HEK293 (cell line): ENCODE measurements around the gene POLH.

ENCODE experiments used
- CTCF ChIA-PET: fragments of 350-600 bp; formaldehyde crosslinking; extraction: SDS; loops from one replicate; lab custom pipeline; 2021; ENCODE audit warnings: antibody characterized with exemption; lab: Yijun Ruan, JAX
- POLR2A ChIA-PET: fragments of 300-600 bp; formaldehyde crosslinking; extraction: SDS; loops from one replicate; lab custom pipeline; 2020; ENCODE audit warnings: antibody characterized with exemption, inconsistent platforms; lab: Yijun Ruan, JAX
- H3K27ac ChIP-seq: fragments of 200-500 bp; sonication (Bioruptor generic); 2 replicates; pipeline ENCODE4 v1.5.1; 2014; ENCODE audit warnings: low read depth, low read length, control low read depth, inconsistent platforms; ENCODE audit errors: extremely low read depth
- H3K36me3 ChIP-seq, 2 experiments: fragments of 200-500 bp in 1 of 2; sonication (Bioruptor generic) in 1 of 2; 1 replicate in 1 of 2; 2 replicates in 1 of 2; pipeline ENCODE4 v1.5.1; 2014 to 2017; ENCODE audit warnings: inconsistent platforms in 2 of 2, low read length in 2 of 2; ENCODE audit not compliant: control insufficient read depth in 2 of 2, insufficient read depth in 1 of 2
- H3K4me1 ChIP-seq: fragments of 200-500 bp; sonication (Bioruptor generic); 2 replicates; pipeline ENCODE4 v1.5.1; 2014; ENCODE audit warnings: mild to moderate bottlenecking, low read length, inconsistent platforms; ENCODE audit not compliant: control insufficient read depth, insufficient read depth
- H3K4me3 ChIP-seq: 2 replicates; pipeline ENCODE4 v1.5.1; 2011; ENCODE audit warnings: low read depth, mild to moderate bottlenecking, control low read depth, low read length, moderate library complexity
- H3K9me3 ChIP-seq: fragments of 200-500 bp; sonication (Bioruptor generic); 2 replicates; pipeline ENCODE4 v1.5.1; 2014; ENCODE audit warnings: low read depth, low read length, inconsistent platforms; ENCODE audit not compliant: control insufficient read depth, insufficient read depth
- FEZF1 ChIP-seq: fragments of 450-650 bp; formaldehyde crosslinking; IDR thresholded peaks from 2 replicates; pipeline ENCODE4 v1.5.1; 2016; ENCODE audit warnings: missing biosample characterization, missing genetic modification characterization
- GFI1B ChIP-seq: fragments of 450-650 bp; formaldehyde crosslinking; IDR thresholded peaks from 2 replicates; pipeline ENCODE4 v1.5.1; 2016; ENCODE audit warnings: missing biosample characterization, missing genetic modification characterization
- GLIS1 ChIP-seq: fragments of 450-650 bp; formaldehyde crosslinking; IDR thresholded peaks from 2 replicates; pipeline ENCODE4 v1.5.1; 2016; ENCODE audit warnings: missing biosample characterization, missing genetic modification characterization
- SCRT2 ChIP-seq: fragments of 450-650 bp; formaldehyde crosslinking; IDR thresholded peaks from 2 replicates; pipeline ENCODE4 v1.5.1; 2016; ENCODE audit warnings: missing biosample characterization, missing genetic modification characterization
- SP2 ChIP-seq: fragments of 450-650 bp; formaldehyde crosslinking; IDR thresholded peaks from 2 replicates; pipeline ENCODE4 v1.5.1; 2016; ENCODE audit warnings: missing biosample characterization, missing genetic modification characterization
- SP7 ChIP-seq: fragments of 450-650 bp; formaldehyde crosslinking; IDR thresholded peaks from 2 replicates; pipeline ENCODE4 v1.5.1; 2016; ENCODE audit warnings: missing biosample characterization, missing genetic modification characterization
- WT1 ChIP-seq: fragments of 450-650 bp; formaldehyde crosslinking; IDR thresholded peaks from 2 replicates; pipeline ENCODE4 v1.5.1; 2016; ENCODE audit warnings: missing biosample characterization, missing genetic modification characterization
- YY2 ChIP-seq: fragments of 450-650 bp; formaldehyde crosslinking; IDR thresholded peaks from 2 replicates; pipeline ENCODE4 v1.5.1; 2016; ENCODE audit warnings: missing biosample characterization, missing genetic modification characterization
- ZBTB17 ChIP-seq: fragments of 450-650 bp; formaldehyde crosslinking; IDR thresholded peaks from 2 replicates; pipeline ENCODE4 v1.5.1; 2016; ENCODE audit warnings: missing biosample characterization, missing genetic modification characterization
- ZBTB20 ChIP-seq: fragments of 450-650 bp; formaldehyde crosslinking; IDR thresholded peaks from 2 replicates; pipeline ENCODE4 v1.5.1; 2016; ENCODE audit warnings: missing biosample characterization, missing genetic modification characterization
- ZEB2 ChIP-seq: fragments of 450-650 bp; formaldehyde crosslinking; IDR thresholded peaks from 2 replicates; pipeline ENCODE4 v1.5.1; 2016; ENCODE audit warnings: missing biosample characterization, missing genetic modification characterization
- ZNF155 ChIP-seq: fragments of 450-650 bp; formaldehyde crosslinking; IDR thresholded peaks from 2 replicates; pipeline ENCODE4 v1.5.1; 2016; ENCODE audit warnings: missing biosample characterization, missing genetic modification characterization
- ZNF391 ChIP-seq: fragments of 450-650 bp; formaldehyde crosslinking; IDR thresholded peaks from 2 replicates; pipeline ENCODE4 v1.5.1; 2016; ENCODE audit warnings: low read depth, missing biosample characterization, missing genetic modification characterization, borderline replicate concordance
- ZNF394 ChIP-seq: fragments of 450-650 bp; formaldehyde crosslinking; IDR thresholded peaks from 2 replicates; pipeline ENCODE4 v1.5.1; 2016; ENCODE audit warnings: missing biosample characterization, missing genetic modification characterization, mild to moderate bottlenecking, moderate library complexity, borderline replicate concordance
- ZNF658 ChIP-seq: fragments of 450-650 bp; formaldehyde crosslinking; IDR thresholded peaks from 2 replicates; pipeline ENCODE4; 2016; ENCODE audit warnings: missing biosample characterization, missing genetic modification characterization
- ZNF76 ChIP-seq: fragments of 450-650 bp; formaldehyde crosslinking; IDR thresholded peaks from 2 replicates; pipeline ENCODE4; 2016; ENCODE audit warnings: low read depth, missing biosample characterization, missing genetic modification characterization, borderline replicate concordance
- TF ChIP-seq, protein P1 (sequence below): fragments of 450-650 bp; formaldehyde crosslinking; IDR thresholded peaks from 2 replicates; pipeline ENCODE4 v1.5.1; 2016; ENCODE audit warnings: missing biosample characterization, missing genetic modification characterization
- TF ChIP-seq, protein P2 (sequence below): fragments of 450-650 bp; IDR thresholded peaks from 2 replicates; pipeline ENCODE4 v1.5.1; 2018; ENCODE audit warnings: missing biosample characterization, missing genetic modification characterization
- TF ChIP-seq, protein P3 (sequence below): fragments of 450-650 bp; formaldehyde crosslinking; conservative IDR thresholded peaks from 2 replicates; pipeline ENCODE4 v1.5.1; 2016; ENCODE audit warnings: low read depth, missing biosample characterization, missing genetic modification characterization
- TF ChIP-seq, protein P4 (sequence below): fragments of 450-650 bp; formaldehyde crosslinking; IDR thresholded peaks from 2 replicates; pipeline ENCODE4 v1.5.1; 2016; ENCODE audit warnings: missing biosample characterization, missing genetic modification characterization
- TF ChIP-seq, protein P5 (sequence below): fragments of 450-650 bp; formaldehyde crosslinking; IDR thresholded peaks from 2 replicates; pipeline ENCODE4 v1.5.1; 2016; ENCODE audit warnings: missing biosample characterization, missing genetic modification characterization
- TF ChIP-seq, protein P6 (sequence below): fragments of 450-650 bp; formaldehyde crosslinking; IDR thresholded peaks from 2 replicates; pipeline ENCODE4 v1.5.1; 2017; ENCODE audit warnings: missing biosample characterization, missing genetic modification characterization

The POLH gene

DNA sequence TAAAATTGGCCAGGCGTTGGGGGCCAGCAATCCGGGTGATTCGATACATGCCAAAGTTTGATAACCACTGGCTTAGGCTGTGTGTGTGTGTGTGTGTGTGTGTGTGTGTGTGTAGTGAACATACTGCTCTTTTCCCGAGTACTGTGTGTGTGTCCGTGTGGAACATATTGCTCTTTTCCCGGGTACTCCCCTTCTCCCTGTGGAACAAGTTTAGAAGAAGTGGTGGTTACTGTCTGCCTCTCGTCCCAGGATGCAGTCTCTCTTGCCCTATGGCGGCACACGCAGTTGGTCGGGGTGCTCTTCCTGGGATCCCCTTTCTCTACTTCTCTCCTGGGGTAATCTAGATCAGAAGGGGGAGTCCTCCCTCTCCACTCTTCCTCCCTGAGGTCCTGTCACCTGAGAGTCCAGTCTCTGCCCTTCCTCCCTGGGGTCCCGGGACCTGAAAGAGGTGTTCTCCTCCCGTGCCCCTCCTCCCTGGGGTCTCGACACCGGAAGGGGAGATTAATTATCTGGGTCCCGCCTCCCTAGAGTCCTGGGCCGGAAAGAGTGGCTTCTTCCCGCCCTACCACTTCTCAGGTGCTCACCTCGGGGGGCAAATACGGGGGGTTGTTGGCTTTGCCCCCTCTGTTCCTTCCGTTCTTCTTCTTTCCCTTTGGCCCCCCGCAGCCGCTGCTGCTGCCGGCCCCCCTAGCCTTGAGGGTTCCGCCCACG, 52.6 kb downstream of the POLH start:
- POLR2A ChIA-PET: interaction anchor here (0.8 to 4.2 kb wide), 22 partner anchors 9 to 684 kb away, joined by 3 to 40 read pairs (median 7); partner anchors contain the start of genes AARS2, HSP90AB1, POLH and RSPH9
- Histone ChIP-seq H3K4me3 (peak overlapping the region; percentile 77), H3K4me1 (0 out of 2 replicates have a peak, but pooled peaks cover 8% of the 10 kb centered on the region), H3K36me3 (peaks cover 0 to 29% of the 10 kb centered on the region in 2 experiments; a peak in 2 of 3 replicates), H3K9me3 (no peaks in the 10 kb centered on the region), H3K27ac (peak overlapping the region; percentile 90)
- CTCF ChIA-PET: interaction anchor here (1.1 to 2.6 kb wide), 3 partner anchors 20 to 50 kb away, joined by 3 to 15 read pairs (median 5); no protein-coding TSS in a partner anchor
- TF ChIP-seq YY2 (tag by site-specific recombination) (peak; percentile 70; the same call in 1 of the 2 replicates), SP7 (tag by site-specific recombination) (peak; percentile 63; the same call in 1 of the 2 replicates), ZNF391 (tag by site-specific recombination) (0 out of 2 replicates have a peak, but pooled peaks have one; percentile 14), GLIS1 (tag by site-specific recombination) (peak; percentile 98), FEZF1 (tag by site-specific recombination) (peak; percentile 96), ZBTB17 (tag by site-specific recombination) (no peak), SP2 (tag by site-specific recombination) (peak; percentile 67), ZEB2 (tag by site-specific recombination) (peak; percentile 35), ZNF76 (tag by site-specific recombination) (peak; percentile 46; the same call in 1 of the 2 replicates), WT1 (tag by site-specific recombination) (0 out of 2 replicates have a peak, but pooled peaks have one; percentile 42), GFI1B (tag by site-specific recombination) (no peak), SCRT2 (no peak), ZNF658 (tag by site-specific recombination) (no peak), ZBTB20 (tag by site-specific recombination) (peak; percentile 86), ZNF155 (tag by site-specific recombination) (no peak), ZNF394 (tag by site-specific recombination) (peak; percentile 62; the same call in 1 of the 2 replicates)
- TF ChIP-seq, protein P1, sequence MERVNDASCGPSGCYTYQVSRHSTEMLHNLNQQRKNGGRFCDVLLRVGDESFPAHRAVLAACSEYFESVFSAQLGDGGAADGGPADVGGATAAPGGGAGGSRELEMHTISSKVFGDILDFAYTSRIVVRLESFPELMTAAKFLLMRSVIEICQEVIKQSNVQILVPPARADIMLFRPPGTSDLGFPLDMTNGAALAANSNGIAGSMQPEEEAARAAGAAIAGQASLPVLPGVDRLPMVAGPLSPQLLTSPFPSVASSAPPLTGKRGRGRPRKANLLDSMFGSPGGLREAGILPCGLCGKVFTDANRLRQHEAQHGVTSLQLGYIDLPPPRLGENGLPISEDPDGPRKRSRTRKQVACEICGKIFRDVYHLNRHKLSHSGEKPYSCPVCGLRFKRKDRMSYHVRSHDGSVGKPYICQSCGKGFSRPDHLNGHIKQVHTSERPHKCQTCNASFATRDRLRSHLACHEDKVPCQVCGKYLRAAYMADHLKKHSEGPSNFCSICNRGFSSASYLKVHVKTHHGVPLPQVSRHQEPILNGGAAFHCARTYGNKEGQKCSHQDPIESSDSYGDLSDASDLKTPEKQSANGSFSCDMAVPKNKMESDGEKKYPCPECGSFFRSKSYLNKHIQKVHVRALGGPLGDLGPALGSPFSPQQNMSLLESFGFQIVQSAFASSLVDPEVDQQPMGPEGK (tag by site-specific recombination): peak; percentile 75; the same call in 1 of the 2 replicates
- TF ChIP-seq, protein P2, sequence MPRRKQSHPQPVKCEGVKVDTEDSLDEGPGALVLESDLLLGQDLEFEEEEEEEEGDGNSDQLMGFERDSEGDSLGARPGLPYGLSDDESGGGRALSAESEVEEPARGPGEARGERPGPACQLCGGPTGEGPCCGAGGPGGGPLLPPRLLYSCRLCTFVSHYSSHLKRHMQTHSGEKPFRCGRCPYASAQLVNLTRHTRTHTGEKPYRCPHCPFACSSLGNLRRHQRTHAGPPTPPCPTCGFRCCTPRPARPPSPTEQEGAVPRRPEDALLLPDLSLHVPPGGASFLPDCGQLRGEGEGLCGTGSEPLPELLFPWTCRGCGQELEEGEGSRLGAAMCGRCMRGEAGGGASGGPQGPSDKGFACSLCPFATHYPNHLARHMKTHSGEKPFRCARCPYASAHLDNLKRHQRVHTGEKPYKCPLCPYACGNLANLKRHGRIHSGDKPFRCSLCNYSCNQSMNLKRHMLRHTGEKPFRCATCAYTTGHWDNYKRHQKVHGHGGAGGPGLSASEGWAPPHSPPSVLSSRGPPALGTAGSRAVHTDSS (tag by site-specific recombination): peak; percentile 39; the same call in 1 of the 2 replicates
- TF ChIP-seq, protein P3, sequence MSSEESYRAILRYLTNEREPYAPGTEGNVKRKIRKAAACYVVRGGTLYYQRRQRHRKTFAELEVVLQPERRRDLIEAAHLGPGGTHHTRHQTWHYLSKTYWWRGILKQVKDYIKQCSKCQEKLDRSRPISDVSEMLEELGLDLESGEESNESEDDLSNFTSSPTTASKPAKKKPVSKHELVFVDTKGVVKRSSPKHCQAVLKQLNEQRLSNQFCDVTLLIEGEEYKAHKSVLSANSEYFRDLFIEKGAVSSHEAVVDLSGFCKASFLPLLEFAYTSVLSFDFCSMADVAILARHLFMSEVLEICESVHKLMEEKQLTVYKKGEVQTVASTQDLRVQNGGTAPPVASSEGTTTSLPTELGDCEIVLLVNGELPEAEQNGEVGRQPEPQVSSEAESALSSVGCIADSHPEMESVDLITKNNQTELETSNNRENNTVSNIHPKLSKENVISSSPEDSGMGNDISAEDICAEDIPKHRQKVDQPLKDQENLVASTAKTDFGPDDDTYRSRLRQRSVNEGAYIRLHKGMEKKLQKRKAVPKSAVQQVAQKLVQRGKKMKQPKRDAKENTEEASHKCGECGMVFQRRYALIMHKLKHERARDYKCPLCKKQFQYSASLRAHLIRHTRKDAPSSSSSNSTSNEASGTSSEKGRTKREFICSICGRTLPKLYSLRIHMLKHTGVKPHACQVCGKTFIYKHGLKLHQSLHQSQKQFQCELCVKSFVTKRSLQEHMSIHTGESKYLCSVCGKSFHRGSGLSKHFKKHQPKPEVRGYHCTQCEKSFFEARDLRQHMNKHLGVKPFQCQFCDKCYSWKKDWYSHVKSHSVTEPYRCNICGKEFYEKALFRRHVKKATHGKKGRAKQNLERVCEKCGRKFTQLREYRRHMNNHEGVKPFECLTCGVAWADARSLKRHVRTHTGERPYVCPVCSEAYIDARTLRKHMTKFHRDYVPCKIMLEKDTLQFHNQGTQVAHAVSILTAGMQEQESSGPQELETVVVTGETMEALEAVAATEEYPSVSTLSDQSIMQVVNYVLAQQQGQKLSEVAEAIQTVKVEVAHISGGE (tag by site-specific recombination): no peak; the same call in 1 of the 2 replicates
- TF ChIP-seq, protein P4, sequence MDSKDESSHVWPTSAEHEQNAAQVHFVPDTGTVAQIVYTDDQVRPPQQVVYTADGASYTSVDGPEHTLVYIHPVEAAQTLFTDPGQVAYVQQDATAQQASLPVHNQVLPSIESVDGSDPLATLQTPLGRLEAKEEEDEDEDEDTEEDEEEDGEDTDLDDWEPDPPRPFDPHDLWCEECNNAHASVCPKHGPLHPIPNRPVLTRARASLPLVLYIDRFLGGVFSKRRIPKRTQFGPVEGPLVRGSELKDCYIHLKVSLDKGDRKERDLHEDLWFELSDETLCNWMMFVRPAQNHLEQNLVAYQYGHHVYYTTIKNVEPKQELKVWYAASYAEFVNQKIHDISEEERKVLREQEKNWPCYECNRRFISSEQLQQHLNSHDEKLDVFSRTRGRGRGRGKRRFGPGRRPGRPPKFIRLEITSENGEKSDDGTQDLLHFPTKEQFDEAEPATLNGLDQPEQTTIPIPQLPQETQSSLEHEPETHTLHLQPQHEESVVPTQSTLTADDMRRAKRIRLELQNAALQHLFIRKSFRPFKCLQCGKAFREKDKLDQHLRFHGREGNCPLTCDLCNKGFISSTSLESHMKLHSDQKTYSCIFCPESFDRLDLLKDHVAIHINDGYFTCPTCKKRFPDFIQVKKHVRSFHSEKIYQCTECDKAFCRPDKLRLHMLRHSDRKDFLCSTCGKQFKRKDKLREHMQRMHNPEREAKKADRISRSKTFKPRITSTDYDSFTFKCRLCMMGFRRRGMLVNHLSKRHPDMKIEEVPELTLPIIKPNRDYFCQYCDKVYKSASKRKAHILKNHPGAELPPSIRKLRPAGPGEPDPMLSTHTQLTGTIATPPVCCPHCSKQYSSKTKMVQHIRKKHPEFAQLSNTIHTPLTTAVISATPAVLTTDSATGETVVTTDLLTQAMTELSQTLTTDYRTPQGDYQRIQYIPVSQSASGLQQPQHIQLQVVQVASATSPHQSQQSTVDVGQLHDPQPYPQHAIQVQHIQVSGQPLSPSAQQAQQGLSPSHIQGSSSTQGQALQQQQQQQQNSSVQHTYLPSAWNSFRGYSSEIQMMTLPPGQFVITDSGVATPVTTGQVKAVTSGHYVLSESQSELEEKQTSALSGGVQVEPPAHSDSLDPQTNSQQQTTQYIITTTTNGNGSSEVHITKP (tag by site-specific recombination): peak; percentile 75
- TF ChIP-seq, protein P5, sequence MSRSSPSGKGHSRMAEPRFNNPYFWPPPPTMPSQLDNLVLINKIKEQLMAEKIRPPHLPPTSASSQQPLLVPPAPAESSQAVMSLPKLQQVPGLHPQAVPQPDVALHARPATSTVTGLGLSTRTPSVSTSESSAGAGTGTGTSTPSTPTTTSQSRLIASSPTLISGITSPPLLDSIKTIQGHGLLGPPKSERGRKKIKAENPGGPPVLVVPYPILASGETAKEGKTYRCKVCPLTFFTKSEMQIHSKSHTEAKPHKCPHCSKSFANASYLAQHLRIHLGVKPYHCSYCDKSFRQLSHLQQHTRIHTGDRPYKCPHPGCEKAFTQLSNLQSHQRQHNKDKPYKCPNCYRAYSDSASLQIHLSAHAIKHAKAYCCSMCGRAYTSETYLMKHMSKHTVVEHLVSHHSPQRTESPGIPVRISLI (tag by site-specific recombination): peak; percentile 77; the same call in 1 of the 2 replicates
- TF ChIP-seq, protein P6, sequence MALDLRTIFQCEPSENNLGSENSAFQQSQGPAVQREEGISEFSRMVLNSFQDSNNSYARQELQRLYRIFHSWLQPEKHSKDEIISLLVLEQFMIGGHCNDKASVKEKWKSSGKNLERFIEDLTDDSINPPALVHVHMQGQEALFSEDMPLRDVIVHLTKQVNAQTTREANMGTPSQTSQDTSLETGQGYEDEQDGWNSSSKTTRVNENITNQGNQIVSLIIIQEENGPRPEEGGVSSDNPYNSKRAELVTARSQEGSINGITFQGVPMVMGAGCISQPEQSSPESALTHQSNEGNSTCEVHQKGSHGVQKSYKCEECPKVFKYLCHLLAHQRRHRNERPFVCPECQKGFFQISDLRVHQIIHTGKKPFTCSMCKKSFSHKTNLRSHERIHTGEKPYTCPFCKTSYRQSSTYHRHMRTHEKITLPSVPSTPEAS: peak; percentile 90
